ENCODE measurements around the gene NLRP13.

DNA sequence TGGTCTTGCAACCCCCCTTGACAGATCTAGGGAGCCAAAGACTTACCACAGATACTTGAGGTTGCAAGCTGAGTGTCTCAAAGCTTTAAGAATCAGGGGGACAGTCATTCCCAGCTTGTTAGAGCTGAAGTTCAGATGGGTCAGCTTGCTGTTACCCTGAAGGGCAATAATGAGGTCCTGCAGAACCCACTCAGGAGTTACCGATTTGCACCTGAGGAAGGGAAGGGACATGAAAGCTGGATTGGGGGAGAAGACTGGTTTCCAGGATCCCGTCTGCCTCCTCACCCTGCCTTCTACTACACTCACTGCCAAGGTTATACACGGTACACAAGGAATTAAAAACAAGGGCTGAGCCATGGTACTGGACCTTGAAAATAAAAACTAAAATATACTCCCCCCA lies 24.4 kb downstream of the NLRP13 start:
- no peak for TF ChIP-seq CTCF (IDR thresholded peaks at IDR 0.05; ENCODE audit: low read length)
- no peak for TF ChIP-seq EZH2 (optimal IDR thresholded peaks at IDR 0.05; ENCODE audit: low read depth, low read length)

All from MM.1S (cell line).